ENCODE data around the gene GPATCH4. TPM values are rescaled to one million over a fixed set of nuclear protein-coding genes. Genes with fewer than 3 reads are reported as not detected.

GPATCH4 gene
- total and polyA plus RNA-seq, 4 donors = 7.6 to 23.6 (median 16.3) TPM

DNA sequence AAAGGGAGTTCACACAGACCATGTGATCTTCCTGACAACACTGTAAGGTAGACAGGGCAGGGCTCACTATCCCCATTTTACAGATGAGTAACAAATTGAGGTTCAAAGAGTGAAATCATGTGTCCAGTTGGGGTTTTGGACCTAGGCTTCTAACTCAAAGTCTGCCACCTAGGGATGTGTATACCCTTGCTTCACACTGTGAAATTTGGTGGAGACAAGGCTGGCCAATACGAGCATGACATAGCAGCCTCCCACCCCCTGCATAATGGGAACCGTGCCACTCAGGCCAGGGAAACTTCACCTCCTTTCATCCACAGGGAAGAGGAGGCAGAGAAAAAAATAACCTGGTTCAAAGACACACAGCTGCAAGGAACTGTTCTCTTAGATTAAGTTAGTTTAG lies 35.8 kb downstream of the GPATCH4 start:
- Histone ChIP-seq H3K27me3 (ENCODE audit: control insufficient read depth in 4 of 4, insufficient read depth in 4 of 4, low read length in 3 of 4) (no peaks in the 10 kb centered on the region), H3K9ac (ENCODE audit: low read depth in 1 of 2, low read length in 2 of 2) (no peak overlapping the region), H3K4me1 (ENCODE audit: control insufficient read depth in 4 of 4, insufficient read depth in 4 of 4, low read length in 3 of 4) (no peaks in the 10 kb centered on the region), H3K36me3 (ENCODE audit: control insufficient read depth in 4 of 4, insufficient read depth in 3 of 4, low read depth in 1 of 4, low read length in 3 of 4) (no peaks in the 10 kb centered on the region), H3K27ac (ENCODE audit: low read depth in 1 of 2, low read length in 2 of 2) (no peak overlapping the region), H3K9me3 (ENCODE audit: control insufficient read depth in 4 of 4, low read length in 3 of 4) (no peaks in the 10 kb centered on the region), H3K4me3 (ENCODE audit: low read depth in 1 of 3, low read length in 3 of 3) (no peak overlapping the region)
- 88% methylated on average over 2 of the region's 2 CpGs for WGBS
- no peak for TF ChIP-seq RXRA (IDR thresholded peaks at IDR 0.05)
- TF ChIP-seq RAD21 (IDR thresholded peaks at IDR 0.05) = no peak
- no peak for TF ChIP-seq NR2F2 (IDR thresholded peaks at IDR 0.05)
- TF ChIP-seq, protein P1, sequence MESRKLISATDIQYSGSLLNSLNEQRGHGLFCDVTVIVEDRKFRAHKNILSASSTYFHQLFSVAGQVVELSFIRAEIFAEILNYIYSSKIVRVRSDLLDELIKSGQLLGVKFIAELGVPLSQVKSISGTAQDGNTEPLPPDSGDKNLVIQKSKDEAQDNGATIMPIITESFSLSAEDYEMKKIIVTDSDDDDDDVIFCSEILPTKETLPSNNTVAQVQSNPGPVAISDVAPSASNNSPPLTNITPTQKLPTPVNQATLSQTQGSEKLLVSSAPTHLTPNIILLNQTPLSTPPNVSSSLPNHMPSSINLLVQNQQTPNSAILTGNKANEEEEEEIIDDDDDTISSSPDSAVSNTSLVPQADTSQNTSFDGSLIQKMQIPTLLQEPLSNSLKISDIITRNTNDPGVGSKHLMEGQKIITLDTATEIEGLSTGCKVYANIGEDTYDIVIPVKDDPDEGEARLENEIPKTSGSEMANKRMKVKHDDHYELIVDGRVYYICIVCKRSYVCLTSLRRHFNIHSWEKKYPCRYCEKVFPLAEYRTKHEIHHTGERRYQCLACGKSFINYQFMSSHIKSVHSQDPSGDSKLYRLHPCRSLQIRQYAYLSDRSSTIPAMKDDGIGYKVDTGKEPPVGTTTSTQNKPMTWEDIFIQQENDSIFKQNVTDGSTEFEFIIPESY (IDR thresholded peaks at IDR 0.05) = no peak
- TF ChIP-seq JUND (IDR thresholded peaks at IDR 0.05) = no peak
- no peak for TF ChIP-seq HNF4G (IDR thresholded peaks at IDR 0.05)
- no peak for TF ChIP-seq FOXA2 (IDR thresholded peaks at IDR 0.05)
- TF ChIP-seq, protein P2, sequence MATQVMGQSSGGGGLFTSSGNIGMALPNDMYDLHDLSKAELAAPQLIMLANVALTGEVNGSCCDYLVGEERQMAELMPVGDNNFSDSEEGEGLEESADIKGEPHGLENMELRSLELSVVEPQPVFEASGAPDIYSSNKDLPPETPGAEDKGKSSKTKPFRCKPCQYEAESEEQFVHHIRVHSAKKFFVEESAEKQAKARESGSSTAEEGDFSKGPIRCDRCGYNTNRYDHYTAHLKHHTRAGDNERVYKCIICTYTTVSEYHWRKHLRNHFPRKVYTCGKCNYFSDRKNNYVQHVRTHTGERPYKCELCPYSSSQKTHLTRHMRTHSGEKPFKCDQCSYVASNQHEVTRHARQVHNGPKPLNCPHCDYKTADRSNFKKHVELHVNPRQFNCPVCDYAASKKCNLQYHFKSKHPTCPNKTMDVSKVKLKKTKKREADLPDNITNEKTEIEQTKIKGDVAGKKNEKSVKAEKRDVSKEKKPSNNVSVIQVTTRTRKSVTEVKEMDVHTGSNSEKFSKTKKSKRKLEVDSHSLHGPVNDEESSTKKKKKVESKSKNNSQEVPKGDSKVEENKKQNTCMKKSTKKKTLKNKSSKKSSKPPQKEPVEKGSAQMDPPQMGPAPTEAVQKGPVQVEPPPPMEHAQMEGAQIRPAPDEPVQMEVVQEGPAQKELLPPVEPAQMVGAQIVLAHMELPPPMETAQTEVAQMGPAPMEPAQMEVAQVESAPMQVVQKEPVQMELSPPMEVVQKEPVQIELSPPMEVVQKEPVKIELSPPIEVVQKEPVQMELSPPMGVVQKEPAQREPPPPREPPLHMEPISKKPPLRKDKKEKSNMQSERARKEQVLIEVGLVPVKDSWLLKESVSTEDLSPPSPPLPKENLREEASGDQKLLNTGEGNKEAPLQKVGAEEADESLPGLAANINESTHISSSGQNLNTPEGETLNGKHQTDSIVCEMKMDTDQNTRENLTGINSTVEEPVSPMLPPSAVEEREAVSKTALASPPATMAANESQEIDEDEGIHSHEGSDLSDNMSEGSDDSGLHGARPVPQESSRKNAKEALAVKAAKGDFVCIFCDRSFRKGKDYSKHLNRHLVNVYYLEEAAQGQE (IDR thresholded peaks at IDR 0.05) = no peak
- TF ChIP-seq GABPA (IDR thresholded peaks at IDR 0.05 in 1 of 2, conservative IDR thresholded peaks at IDR 0.05 in 1 of 2) = no peak
- no peak for TF ChIP-seq SP1 (IDR thresholded peaks at IDR 0.05)
- TF ChIP-seq, protein P3, sequence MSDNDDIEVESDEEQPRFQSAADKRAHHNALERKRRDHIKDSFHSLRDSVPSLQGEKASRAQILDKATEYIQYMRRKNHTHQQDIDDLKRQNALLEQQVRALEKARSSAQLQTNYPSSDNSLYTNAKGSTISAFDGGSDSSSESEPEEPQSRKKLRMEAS (IDR thresholded peaks at IDR 0.05) = no peak
- TF ChIP-seq EGR1 (IDR thresholded peaks at IDR 0.05; ENCODE audit: low read depth in 2 of 2) = no peak
- TF ChIP-seq, protein P4, sequence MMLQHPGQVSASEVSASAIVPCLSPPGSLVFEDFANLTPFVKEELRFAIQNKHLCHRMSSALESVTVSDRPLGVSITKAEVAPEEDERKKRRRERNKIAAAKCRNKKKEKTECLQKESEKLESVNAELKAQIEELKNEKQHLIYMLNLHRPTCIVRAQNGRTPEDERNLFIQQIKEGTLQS (IDR thresholded peaks at IDR 0.05) = no peak
- TF ChIP-seq FOXA1 (IDR thresholded peaks at IDR 0.05) = no peak
- no peak for TF ChIP-seq YY1 (IDR thresholded peaks at IDR 0.05)
- TF ChIP-seq, protein P5, sequence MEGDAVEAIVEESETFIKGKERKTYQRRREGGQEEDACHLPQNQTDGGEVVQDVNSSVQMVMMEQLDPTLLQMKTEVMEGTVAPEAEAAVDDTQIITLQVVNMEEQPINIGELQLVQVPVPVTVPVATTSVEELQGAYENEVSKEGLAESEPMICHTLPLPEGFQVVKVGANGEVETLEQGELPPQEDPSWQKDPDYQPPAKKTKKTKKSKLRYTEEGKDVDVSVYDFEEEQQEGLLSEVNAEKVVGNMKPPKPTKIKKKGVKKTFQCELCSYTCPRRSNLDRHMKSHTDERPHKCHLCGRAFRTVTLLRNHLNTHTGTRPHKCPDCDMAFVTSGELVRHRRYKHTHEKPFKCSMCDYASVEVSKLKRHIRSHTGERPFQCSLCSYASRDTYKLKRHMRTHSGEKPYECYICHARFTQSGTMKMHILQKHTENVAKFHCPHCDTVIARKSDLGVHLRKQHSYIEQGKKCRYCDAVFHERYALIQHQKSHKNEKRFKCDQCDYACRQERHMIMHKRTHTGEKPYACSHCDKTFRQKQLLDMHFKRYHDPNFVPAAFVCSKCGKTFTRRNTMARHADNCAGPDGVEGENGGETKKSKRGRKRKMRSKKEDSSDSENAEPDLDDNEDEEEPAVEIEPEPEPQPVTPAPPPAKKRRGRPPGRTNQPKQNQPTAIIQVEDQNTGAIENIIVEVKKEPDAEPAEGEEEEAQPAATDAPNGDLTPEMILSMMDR (IDR thresholded peaks at IDR 0.05; ENCODE audit: low read depth, low read length, missing input control) = no peak
- no peak for TF ChIP-seq TAF1 (conservative IDR thresholded peaks at IDR 0.05)
- TF ChIP-seq HNF4A (conservative IDR thresholded peaks at IDR 0.05) = no peak
- no peak for DNase-seq (ENCODE audit: low spot score)

All from liver (tissue), 9 donors.